MCF 10A (cell line): Measurements from ENCODE around the gene CABP7. TPM values are rescaled to one million over a fixed set of nuclear protein-coding genes. Genes with fewer than 3 reads are reported as not detected.
"Not testable (repeated sequence)": the region's sequence is repeated elsewhere in the genome, so short reads cannot be mapped to it uniquely, and the experiment has no call there.

ENCODE experiments used
- BruUV-seq: library from RNA; stranded (reverse); fragments of 400-500 nt; replicated peaks from 2 replicates; lab custom pipeline; 2021; lab: Mats Ljungman, UMichigan
- CTCF ChIA-PET: fragments of 300-600 bp; sonication (Branson Sonifier 250); formaldehyde crosslinking; extraction: SDS; loops from one replicate; lab custom pipeline; 2021; ENCODE audit warnings: antibody characterized with exemption, inconsistent platforms; lab: Yijun Ruan, JAX
- POLR2A ChIA-PET: fragments of 300-600, 350-650 bp; sonication (Branson Sonifier 250); formaldehyde crosslinking; extraction: SDS; loops from one replicate; lab custom pipeline; 2020; ENCODE audit warnings: antibody characterized with exemption, inconsistent platforms; lab: Yijun Ruan, JAX
- DNase-seq: peaks from one replicate; pipeline ENCODE4 v3.0.0-alpha.2; 2018; ENCODE audit not compliant: unreplicated experiment
- H3K27ac Mint-ChIP-seq: one replicate; pipeline ENCODE4 v1.8.0; 2022; ENCODE audit warnings: mild to moderate bottlenecking, low read depth, mixed read lengths; ENCODE audit not compliant: unreplicated experiment
- H3K27me3 Mint-ChIP-seq: one replicate; pipeline ENCODE4 v1.8.0; 2022; ENCODE audit warnings: mixed read lengths; ENCODE audit not compliant: insufficient read depth, unreplicated experiment
- H3K36me3 Mint-ChIP-seq: one replicate; pipeline ENCODE4 v1.8.0; 2022; ENCODE audit warnings: mild to moderate bottlenecking, moderate library complexity, mixed read lengths; ENCODE audit not compliant: insufficient read depth, unreplicated experiment
- H3K4me1 Mint-ChIP-seq: one replicate; pipeline ENCODE4 v1.8.0; 2022; ENCODE audit warnings: mixed read lengths; ENCODE audit not compliant: insufficient read depth, unreplicated experiment
- H3K4me3 Mint-ChIP-seq: one replicate; pipeline ENCODE4 v1.8.0; 2022; ENCODE audit warnings: mild to moderate bottlenecking, moderate library complexity, mixed read lengths; ENCODE audit not compliant: unreplicated experiment
- H3K9me3 Mint-ChIP-seq: one replicate; pipeline ENCODE4 v1.8.0; 2022; ENCODE audit warnings: mixed read lengths; ENCODE audit not compliant: unreplicated experiment
- CTCF ChIP-seq: fragments of 200-600 bp; IDR thresholded peaks from one replicate; pipeline ENCODE4 v1.8.0; 2022; ENCODE audit warnings: antibody characterized with exemption, mild to moderate bottlenecking; ENCODE audit not compliant: unreplicated experiment
- intact Hi-C: fragments of 100-400 bp; cut with micrococcal nuclease; formaldehyde crosslinking; loops from 2 replicates; pipeline ENCODE4 v1.14.1; 2022
- total RNA-seq: library from RNA; stranded (reverse); gene quantifications from 2 replicates; pipeline ENCODE4 v1.2.3, GENCODE V29; 2022

CABP7 gene
- total RNA-seq, 1 experiment from 2014 or later, result not detected

GRCh38 chr22:29750559-29751538, 31.0 kb downstream of the CABP7 start:
- no peaks in the 10 kb centered on the region for H3K9me3 Mint-ChIP-seq
- intact Hi-C loops, result no loop called here
- no peaks in the 10 kb centered on the region for H3K27me3 Mint-ChIP-seq
- DNase-seq, result no peak
- no peak overlapping the region for H3K4me3 Mint-ChIP-seq
- ChIA-PET POLR2A (interaction anchor here (1.5 kb wide), 1 partner anchor 8 kb away, joined by 6 read pairs; no protein-coding TSS in a partner anchor), CTCF (no interaction called here)
- H3K4me1 Mint-ChIP-seq, result peaks cover 6% of the 10 kb centered on the region
- BruUV-seq, result no TSS peak
- TF ChIP-seq CTCF, result no peak
- peaks cover 14% of the 10 kb centered on the region for H3K36me3 Mint-ChIP-seq
- H3K27ac Mint-ChIP-seq, result no peak overlapping the region

GRCh38 chr22:29751669-29752068, 31.9 kb downstream of the CABP7 start:
- POLR2A ChIA-PET, result interaction anchor here (1.5 kb wide), 1 partner anchor 9 kb away, joined by 6 read pairs; no protein-coding TSS in a partner anchor
- intact Hi-C loops, result no loop called here
- DNase-seq, result no peak
- Mint-ChIP-seq H3K4me3 (no peak overlapping the region), H3K27me3 (no peaks in the 10 kb centered on the region), H3K27ac (no peak overlapping the region), H3K4me1 (peaks cover 6% of the 10 kb centered on the region), H3K36me3 (peaks cover 14% of the 10 kb centered on the region), H3K9me3 (no peaks in the 10 kb centered on the region)
- no TSS peak for BruUV-seq
- CTCF ChIA-PET, result interaction anchor here (0.6 kb wide), 2 partner anchors 8 to 87 kb away, joined by 3 to 6 read pairs; no protein-coding TSS in a partner anchor
- TF ChIP-seq CTCF, result no peak

GRCh38 chr22:29753808-29754657, 34.2 kb downstream of the CABP7 start:
- intact Hi-C loops, result no loop called here
- no TSS peak for BruUV-seq
- no peak for TF ChIP-seq CTCF
- Mint-ChIP-seq H3K4me1 (no peaks in the 10 kb centered on the region), H3K4me3 (no peak overlapping the region), H3K9me3 (no peaks in the 10 kb centered on the region), H3K36me3 (peaks cover 7% of the 10 kb centered on the region), H3K27me3 (no peaks in the 10 kb centered on the region), H3K27ac (no peak overlapping the region)
- ChIA-PET POLR2A (interaction anchor here (0.6 to 0.8 kb wide), 2 partner anchors 17 to 244 kb away, joined by 3 to 4 read pairs; no protein-coding TSS in a partner anchor), CTCF (interaction anchor here (0.6 kb wide), 2 partner anchors 18 to 160 kb away, joined by 4 read pairs; no protein-coding TSS in a partner anchor)
- DNase-seq, result no peak

- H3K4me1 Mint-ChIP-seq, H3K27ac Mint-ChIP-seq, H3K36me3 Mint-ChIP-seq, DNase-seq, H3K9me3 Mint-ChIP-seq, H3K27me3 Mint-ChIP-seq, intact Hi-C loops, BruUV-seq, H3K4me3 Mint-ChIP-seq: not testable (repeated sequence)
- ChIA-PET CTCF (interaction anchor here (0.6 to 1.0 kb wide), 3 partner anchors 18 to 251 kb away, joined by 3 to 4 read pairs (median 4); no protein-coding TSS in a partner anchor), POLR2A (interaction anchor here (0.6 to 0.8 kb wide), 2 partner anchors 18 to 243 kb away, joined by 3 to 4 read pairs; no protein-coding TSS in a partner anchor)
Measured at GRCh38 chr22:29754658-29755395, 35.0 kb downstream of the CABP7 start.
